ENCODE results near the gene MB21D2. TPM values are rescaled to one million over a fixed set of nuclear protein-coding genes. Genes with fewer than 3 reads are reported as not detected.
"Not testable (repeated sequence)": the region's sequence is repeated elsewhere in the genome, so short reads cannot be mapped to it uniquely, and the experiment has no call there.

The MB21D2 gene
- 20.1 TPM for polyA plus RNA-seq (ENCODE audit: insufficient read length)

GRCh38 chr3:192917404-192918274, at the start of gene MB21D2:
Gene MB21D2 (minus strand): TSS chr3:192917856. CDS start chr3:192917840, 16 bp downstream.
- DNase-seq: peak; percentile 80

GRCh38 chr3:192964959-192965719, 47.5 kb upstream of the MB21D2 start:
- DNase-seq: not testable (repeated sequence)

- DNase-seq: no peak
These were observed 42.1 kb upstream of the MB21D2 start for GRCh38 chr3:192959773-192960172.

- DNase-seq: no peak
These were observed 40.7 kb upstream of the MB21D2 start for GRCh38 chr3:192958219-192958872.

- peak; percentile 24 for DNase-seq
These were observed 39.9 kb upstream of the MB21D2 start for GRCh38 chr3:192957441-192958021.

GRCh38 chr3:192953926-192954325, 36.3 kb upstream of the MB21D2 start:
- DNase-seq: no peak

- DNase-seq: no peak
These were observed 29.8 kb upstream of the MB21D2 start for GRCh38 chr3:192947421-192947820.

GRCh38 chr3:192943393-192943792, 25.7 kb upstream of the MB21D2 start:
- DNase-seq: no peak

- DNase-seq: no peak
These were observed 25.0 kb upstream of the MB21D2 start for GRCh38 chr3:192942625-192943024.

- DNase-seq: no peak
These were observed 22.5 kb upstream of the MB21D2 start for GRCh38 chr3:192940129-192940528.

GRCh38 chr3:192935441-192935840, 17.8 kb upstream of the MB21D2 start:
- DNase-seq: no peak

GRCh38 chr3:192933779-192934460, 16.3 kb upstream of the MB21D2 start:
- no peak for DNase-seq

GRCh38 chr3:192933259-192933658, 15.6 kb upstream of the MB21D2 start:
- DNase-seq: no peak

GRCh38 chr3:192931825-192932224, 14.2 kb upstream of the MB21D2 start:
- DNase-seq: no peak

- DNase-seq: no peak
These were observed 12.9 kb upstream of the MB21D2 start for GRCh38 chr3:192930577-192930976.

- DNase-seq: no peak
These were observed 12.3 kb upstream of the MB21D2 start for GRCh38 chr3:192929755-192930547.

GRCh38 chr3:192929146-192929545, 11.5 kb upstream of the MB21D2 start:
- DNase-seq: no peak

GRCh38 chr3:192928720-192929119, 11.1 kb upstream of the MB21D2 start:
- no peak for DNase-seq

GRCh38 chr3:192928016-192928415, 10.4 kb upstream of the MB21D2 start:
- no peak for DNase-seq

GRCh38 chr3:192927016-192927415, 9.4 kb upstream of the MB21D2 start:
- DNase-seq: no peak

GRCh38 chr3:192923731-192924130, 6.1 kb upstream of the MB21D2 start:
- no peak for DNase-seq
